TTC549 (cell line): ENCODE results near the gene MIPEP.
"Not testable (repeated sequence)": the region's sequence is repeated elsewhere in the genome, so short reads cannot be mapped to it uniquely, and the experiment has no call there.

Source experiments
- FAIRE-seq: peaks from 2 replicates; lab custom pipeline; 2012; peaks lifted over from hg19 to GRCh38; lab: Jason Lieb, UNC

Gene MIPEP

DNA sequence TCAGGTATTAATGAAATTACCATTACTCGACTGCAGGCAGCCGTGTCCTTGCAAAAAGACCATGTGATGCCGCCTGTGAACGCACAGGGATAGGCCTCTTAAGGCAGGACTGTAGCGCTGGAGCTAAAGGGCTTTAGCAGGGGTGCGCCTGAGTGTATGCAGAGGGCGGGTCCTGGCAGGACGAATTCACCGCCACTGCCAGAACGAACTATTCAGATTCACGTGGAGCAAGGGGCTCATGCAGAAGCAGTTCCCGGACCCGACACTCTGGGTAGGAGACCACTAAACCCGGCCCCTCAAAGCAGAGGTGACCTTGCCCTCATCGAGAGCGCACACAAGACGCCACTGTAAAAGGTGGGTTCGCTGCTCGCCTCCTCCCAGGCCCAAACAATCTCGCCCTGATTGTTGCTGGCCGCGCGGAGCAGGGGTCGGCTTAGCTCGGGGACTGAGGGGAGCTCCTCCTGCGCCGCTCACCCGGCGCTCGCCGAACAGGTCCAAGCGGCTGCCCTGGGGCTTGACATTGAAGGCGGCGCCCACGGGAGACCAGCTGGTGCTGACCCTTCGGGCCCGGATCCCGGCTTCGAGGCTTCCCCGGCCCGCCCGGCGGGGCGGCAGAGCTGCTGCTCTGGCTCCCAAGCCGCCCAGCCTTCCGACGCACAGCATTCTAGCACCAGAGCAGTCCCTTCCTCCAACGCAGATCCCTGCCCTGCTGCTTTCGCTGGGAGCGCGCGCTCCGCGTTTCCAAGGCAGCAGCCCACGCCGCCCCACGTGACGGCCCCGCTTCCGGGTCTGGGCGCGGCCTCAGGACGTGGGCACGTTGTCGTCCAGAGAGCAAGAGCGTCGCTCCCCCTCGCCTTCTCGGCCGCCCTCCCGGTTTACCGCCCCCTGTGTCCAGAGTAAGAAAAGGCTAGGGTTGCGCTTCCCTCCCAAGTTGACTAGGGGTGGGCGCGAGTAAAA, at the start of gene MIPEP:
Gene MIPEP (minus strand): TSS at position 743 of the 957 bp plus-strand sequence. CDS start 80 bp downstream, at position 663.
- peak; percentile 55 for FAIRE-seq

GRCh38 chr13:23934520-23934919, 45.3 kb upstream of the MIPEP start:
- no peak for FAIRE-seq

DNA sequence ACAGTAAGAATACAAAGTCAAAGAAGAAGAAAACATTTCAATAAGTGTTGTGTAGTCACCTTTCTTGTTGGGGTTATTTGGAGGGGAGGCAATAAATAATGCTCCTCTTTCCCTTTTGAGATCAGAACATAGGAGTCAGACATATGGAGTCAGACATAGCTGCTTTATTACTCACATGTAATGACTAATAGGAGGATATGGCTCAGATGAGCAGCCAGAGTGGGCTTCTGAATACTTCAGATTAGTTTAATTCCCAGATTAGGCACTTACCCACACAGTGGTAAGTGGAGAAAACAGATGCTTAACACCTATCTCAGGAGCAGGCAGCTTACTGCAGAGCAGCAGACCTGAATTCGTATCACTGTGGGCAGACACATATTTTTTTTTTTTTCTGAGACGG, 39.8 kb upstream of the MIPEP start:
- FAIRE-seq, result no peak

- FAIRE-seq, result no peak
These were observed 33.8 kb upstream of the MIPEP start for GRCh38 chr13:23923031-23923430.

DNA sequence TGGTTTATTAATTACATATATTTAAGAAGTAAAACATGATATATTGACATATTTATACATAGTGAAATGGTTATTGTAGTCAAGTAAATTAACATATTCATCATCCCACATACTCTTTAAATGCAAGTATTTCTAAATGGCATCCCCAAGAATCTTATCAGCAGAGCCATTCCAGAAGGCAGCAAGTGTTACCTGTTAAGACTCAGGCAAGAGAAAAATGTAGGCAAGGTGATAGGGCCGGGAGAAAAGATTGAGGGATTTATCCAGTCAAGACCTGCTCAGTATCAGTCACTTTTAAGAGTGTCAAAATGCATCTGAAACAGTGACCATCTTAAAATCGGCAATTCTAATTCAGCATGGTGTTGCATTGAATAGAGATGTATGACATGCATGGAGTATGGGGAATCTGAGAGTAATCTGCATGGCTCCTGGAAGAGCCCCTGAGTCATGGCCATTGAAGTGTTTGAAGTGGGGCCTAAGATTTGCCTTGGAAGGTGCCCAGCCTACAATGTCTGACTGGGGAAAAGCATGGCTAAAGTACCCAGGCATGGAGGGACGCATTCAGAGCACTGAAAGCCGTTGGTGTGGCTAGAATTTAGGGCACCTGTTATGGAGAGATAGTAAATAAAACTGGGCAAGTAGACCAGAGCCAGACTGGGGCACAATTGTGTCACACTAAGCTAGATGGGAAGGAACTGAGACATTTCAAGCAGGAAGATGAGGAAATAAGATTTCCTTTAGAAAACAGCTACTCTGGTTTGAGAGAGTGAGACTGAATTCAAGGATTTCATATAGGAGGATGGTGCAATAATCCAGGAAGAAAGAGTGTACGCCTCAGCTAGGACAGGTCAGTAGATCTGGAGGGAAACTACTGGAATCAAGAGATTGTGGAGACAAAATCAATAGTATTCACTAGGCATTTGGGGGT, 33.1 kb upstream of the MIPEP start:
- FAIRE-seq, result no peak

- FAIRE-seq, result peak; percentile 93
These were observed 32.3 kb upstream of the MIPEP start for GRCh38 chr13:23921451-23921888.

- FAIRE-seq, result no peak
These were observed 29.8 kb upstream of the MIPEP start for GRCh38 chr13:23919006-23919405.

GRCh38 chr13:23918208-23918607, 29.0 kb upstream of the MIPEP start:
- FAIRE-seq, result no peak

DNA sequence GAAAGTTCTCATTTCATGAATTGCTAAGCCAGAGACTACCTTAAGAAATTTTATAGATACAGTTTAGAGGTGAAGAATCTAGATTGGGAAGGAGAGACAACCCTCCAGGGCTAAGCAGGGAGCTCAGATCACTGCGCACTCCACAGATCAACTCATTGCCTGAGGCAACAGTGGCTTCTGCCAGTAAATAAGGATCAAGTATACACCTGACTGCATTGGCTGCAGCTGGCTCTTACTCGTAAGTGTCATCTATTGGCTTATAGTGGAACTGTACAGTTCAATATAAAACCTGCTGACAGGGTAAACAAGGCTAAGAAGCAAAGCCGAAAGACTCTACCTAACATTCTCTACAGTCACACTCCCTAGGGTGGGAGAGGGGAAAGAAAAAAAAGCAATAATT, 26.1 kb upstream of the MIPEP start:
- FAIRE-seq, result no peak

- FAIRE-seq, result peak; percentile 15
These were observed 23.3 kb upstream of the MIPEP start for GRCh38 chr13:23912469-23912868.

DNA sequence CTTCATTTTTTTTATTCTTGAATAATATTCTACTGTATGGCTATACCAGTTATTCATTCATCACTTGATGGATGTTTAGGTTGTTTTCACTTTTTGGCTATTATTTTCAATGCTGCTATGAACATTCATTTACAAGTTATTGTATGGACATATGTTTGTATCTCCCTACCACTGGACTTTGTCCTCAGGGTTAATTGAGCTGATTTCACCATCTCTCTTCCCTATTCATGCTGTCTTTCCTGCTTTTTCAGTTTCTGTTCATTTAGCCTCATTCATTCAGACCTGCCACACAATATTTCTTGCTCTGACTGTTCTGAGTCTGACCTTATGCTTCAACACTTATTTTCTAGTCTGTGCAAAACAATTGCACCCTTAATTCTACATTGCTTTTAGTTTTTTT, 20.4 kb upstream of the MIPEP start:
- no peak for FAIRE-seq

- no peak for FAIRE-seq
These were observed 16.6 kb upstream of the MIPEP start for GRCh38 chr13:23905766-23906165.

DNA sequence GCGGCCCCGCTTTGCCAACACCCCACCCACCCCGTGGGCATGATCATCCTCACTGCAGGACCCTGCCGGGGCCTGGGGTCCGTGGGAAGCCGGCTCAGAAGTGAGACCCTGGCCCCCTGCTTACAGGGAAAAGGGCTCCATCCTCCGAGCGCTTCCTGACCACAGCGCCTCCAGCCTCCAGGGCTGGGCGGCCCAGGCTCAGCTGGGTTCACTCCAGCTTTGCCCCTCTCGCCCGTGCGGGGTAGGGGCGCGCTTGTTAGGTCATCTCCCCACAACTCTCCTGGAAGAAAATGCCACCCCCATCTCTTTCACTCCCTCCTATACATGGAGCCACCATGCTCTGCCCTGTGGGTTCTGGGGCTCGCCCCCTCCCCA, 14.7 kb upstream of the MIPEP start:
- FAIRE-seq, result no peak

DNA sequence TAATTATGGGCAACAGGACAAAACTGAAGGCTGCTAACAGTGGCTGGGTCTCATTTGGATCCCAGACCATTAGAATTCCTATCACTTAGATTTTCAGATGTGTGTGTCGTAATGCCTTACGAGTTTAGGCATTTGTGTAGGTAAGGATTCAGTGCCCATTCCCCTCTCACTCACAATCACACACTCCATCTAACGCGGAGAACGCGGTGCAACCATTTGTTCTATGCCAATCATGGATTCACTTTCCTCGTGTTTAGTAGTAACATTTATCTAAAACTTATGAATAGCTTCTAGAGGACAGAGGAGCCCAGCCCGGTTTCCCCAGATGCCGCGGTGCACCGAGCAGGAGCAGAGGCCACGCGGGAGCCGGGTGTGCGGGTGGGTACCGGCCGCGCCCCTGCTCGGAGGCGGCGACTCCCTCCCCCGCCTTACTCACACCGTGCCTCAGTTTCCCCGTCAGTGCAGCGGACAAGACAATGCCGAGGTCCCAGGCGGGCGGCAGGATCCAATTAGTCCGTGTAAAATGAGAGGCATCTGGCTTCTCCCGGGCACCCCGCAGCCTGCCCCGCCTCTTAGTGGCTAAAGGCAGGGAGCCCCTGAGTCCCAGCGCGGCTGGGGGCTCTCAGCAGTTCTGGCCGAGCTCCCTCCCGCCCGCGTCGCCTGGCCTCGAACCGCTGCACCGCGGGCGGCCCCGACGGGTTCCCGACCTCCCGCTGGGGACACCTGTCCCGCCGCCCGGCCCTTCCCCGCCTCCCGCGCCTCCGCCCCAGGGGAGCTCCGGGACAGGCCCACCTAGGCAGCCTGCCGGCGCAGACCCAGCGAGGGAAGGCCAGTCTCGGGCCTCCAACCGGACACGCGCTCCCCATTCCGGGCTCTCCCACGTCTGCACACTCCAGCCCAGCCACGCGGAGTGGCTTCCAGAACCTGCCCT, 14.0 kb upstream of the MIPEP start:
- FAIRE-seq, result no peak

- no peak for FAIRE-seq
These were observed 12.2 kb upstream of the MIPEP start for GRCh38 chr13:23901365-23901764.

- peak; percentile 65 for FAIRE-seq
These were observed 10.4 kb upstream of the MIPEP start for GRCh38 chr13:23899555-23899954.

GRCh38 chr13:23898101-23898500, 8.9 kb upstream of the MIPEP start:
- no peak for FAIRE-seq

GRCh38 chr13:23897452-23897919, 8.3 kb upstream of the MIPEP start, which contains the start of gene C1QTNF9B:
Gene C1QTNF9B (minus strand): TSS chr13:23897502.
- FAIRE-seq, result not testable (repeated sequence)

DNA sequence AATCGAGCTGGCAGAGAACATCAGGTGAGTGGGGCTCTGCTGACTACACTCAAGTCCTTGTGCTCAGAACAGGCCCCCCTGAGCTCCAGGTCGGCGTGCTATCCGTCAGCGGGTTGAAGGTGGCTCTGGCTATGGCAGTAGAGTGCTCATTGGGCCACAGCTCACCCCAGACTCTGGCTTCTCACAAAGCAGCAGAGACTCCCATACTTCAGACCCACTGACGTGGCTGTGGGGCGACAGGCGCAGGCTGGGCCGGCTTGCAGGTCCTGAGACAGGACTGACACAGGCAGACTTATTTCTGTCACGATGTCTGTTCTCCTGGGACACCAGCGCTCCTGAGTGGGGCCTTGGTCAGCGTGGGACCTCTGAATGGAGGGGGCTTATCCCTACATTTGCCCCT, 5.5 kb upstream of the MIPEP start:
- FAIRE-seq, result not testable (repeated sequence)

DNA sequence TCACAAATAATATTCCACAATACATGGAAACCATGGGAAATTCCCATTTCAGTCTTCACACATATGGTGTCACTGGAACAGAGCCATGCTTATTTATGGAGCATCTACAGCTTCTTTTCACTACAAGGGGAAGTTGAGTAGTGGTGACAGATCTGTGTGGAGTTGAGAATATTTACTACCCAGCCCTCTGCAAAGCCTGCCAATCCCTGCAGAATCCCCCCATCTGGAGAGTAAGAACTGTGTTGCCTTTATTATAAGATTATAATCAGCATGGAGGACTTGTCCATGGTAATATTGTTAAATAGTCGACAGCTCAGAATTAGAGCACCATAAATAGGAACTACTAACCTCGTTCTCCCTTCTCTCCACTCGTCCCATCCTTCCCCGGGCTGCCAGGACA, 4.6 kb upstream of the MIPEP start:
- not testable (repeated sequence) for FAIRE-seq
